Adrenal gland (tissue), 12 donors: ENCODE data around the gene ZCCHC17. TPM values are rescaled to one million over a fixed set of nuclear protein-coding genes. Genes with fewer than 3 reads are reported as not detected.

Experiments
- DNase-seq, 7 donors: peaks; one replicate each; pipeline ENCODE4 v3.0.0-alpha.2; 2019 to 2020
- H3K27ac ChIP-seq, 5 donors: fragments of 200-600 bp; sonication (generic) in 4 of 5; 1 replicate in 3 of 5; 2 replicates in 2 of 5; pipeline versions ENCODE4 v1.5.1 to v1.8.0; 2016 to 2020; ENCODE audit warnings: mild to moderate bottlenecking in 1 of 5
- H3K27me3 ChIP-seq: fragments of 200-600 bp; 2 replicates; pipeline ENCODE4 v1.8.0; 2021
- H3K36me3 ChIP-seq, 2 donors: fragments of 200-600 bp; replicated peaks in 1 of 2; 1 replicate in 1 of 2; 2 replicates in 1 of 2; pipeline versions ENCODE4 v1.5.1 to v1.8.0; 2018 to 2022
- H3K4me1 ChIP-seq, 2 donors: fragments of 200-600 bp; replicated peaks in 1 of 2; 1 replicate in 1 of 2; 2 replicates in 1 of 2; pipeline versions ENCODE4 v1.5.1 to v1.8.0; 2018 to 2021
- H3K4me3 ChIP-seq, 4 donors: fragments of 200-600 bp; sonication (generic) in 3 of 4; one replicate each; pipeline ENCODE4 v1.5.1; 2016 to 2018
- H3K9me3 ChIP-seq, 3 donors: fragments of 200-600 bp; sonication (generic) in 1 of 3; replicated peaks in 1 of 3; 1 replicate in 2 of 3; 2 replicates in 1 of 3; pipeline versions ENCODE4 v1.5.1 to v1.8.0; 2016 to 2021
- CTCF ChIP-seq, 6 experiments: fragments of 450-650 bp in 4 of 6; fragments of 200-600 bp in 2 of 6; sonication (generic) in 1 of 6; IDR thresholded peaks; 1 replicate in 5 of 6; 2 replicates in 1 of 6; pipeline versions ENCODE4 v1.5.1 to v1.8.0; 2016 to 2021; ENCODE audit warnings: antibody characterized with exemption in 6 of 6, mild to moderate bottlenecking in 2 of 6, moderate library complexity in 1 of 6
- POLR2A ChIP-seq, 2 donors: fragments of 450-650 bp; IDR thresholded peaks; one replicate each; pipeline ENCODE4 v1.6.1; 2017; ENCODE audit warnings: antibody characterized with exemption in 2 of 2, mild to moderate bottlenecking in 2 of 2, moderate library complexity in 1 of 2
- WGBS, 4 donors: extraction: QIAGEN DNeasy Blood & Tissue Kit in 2 of 4; methylation state at CpG; one replicate each; pipeline versions ENCODE4 v1.1.5 to v1.1.7; 2013 to 2017; 5-methylcytosine and 5-hydroxymethylcytosine counted together
- intact Hi-C, 2 donors: fragments of 100-400 bp; cut with DNase I; formaldehyde crosslinking; loops; one replicate each; pipeline versions ENCODE4 v1.14.1 to v1.15.0; 2022 to 2023
- polyA plus RNA-seq, 3 donors: library from polyadenylated mRNA; stranded (reverse); fragments of 200-250 nt in 2 of 3; fragments of 350-450 nt in 1 of 3; fragmentation: Illumina TruSeq in 1 of 3; extraction: RNeasy Lipid Tissue Mini Kit (QIAGEN cat#74804) in 1 of 3; gene quantifications; one replicate each; pipeline ENCODE4 v1.2.3, GENCODE V29; 2013 to 2014
- total RNA-seq, 9 donors: library from RNA; depleted of rRNA in 4 of 9; stranded (reverse); fragments of >200 nt in 4 of 9; fragments of 120-200 nt in 1 of 9; fragmentation: NEBNext Ultra II Directional in 1 of 9; extraction: Animal tissue kit (Norgen Biotek cat#: 25700) in 1 of 9; gene quantifications; one replicate each; pipeline versions ENCODE4 v1.1.0 to v1.2.4, GENCODE V29; 2013 to 2023
- donor health status: healthy with polysubstance abuse.
- donor health status: Bipolar disorder and iron deficiency.
- donor health status: DM: yes; HTN: yes; CAD: no.
- donor health status: DM: no; HTN: no; CAD: no.
- donor health status: DM: no; HTN: no; CAD: no.
- donor health status: DM: yes; HTN: yes; CAD: no.

Gene ZCCHC17
- total and polyA plus RNA-seq, 12 donors = 20.9 to 62.1 (median 29.5) TPM

- H3K9me3 ChIP-seq = no peaks in the 10 kb centered on the region
- DNase-seq = peak; percentile 67 to 88 (median 85)
- TF ChIP-seq POLR2A (IDR thresholded peaks at IDR 0.05) = peak in 1 of 2 donors; percentile 59
- no peak for TF ChIP-seq CTCF (IDR thresholded peaks at IDR 0.05)
- H3K36me3 ChIP-seq = no peaks in the 10 kb centered on the region
- H3K27me3 ChIP-seq = no peaks in the 10 kb centered on the region
- H3K4me1 ChIP-seq = peaks cover 53 to 65% of the 10 kb centered on the region in 2 donors
- intact Hi-C loops = no loop called here
- 31 to 52% (median 39%) methylated on average over 3 of the region's 3 CpGs for WGBS, 4 donors
- no peak overlapping the region for H3K4me3 ChIP-seq
- H3K27ac ChIP-seq = peak overlapping the region in 4 of 5 donors; percentile 23 to 82 (median 52)
These were observed 71.8 kb downstream of the ZCCHC17 start for GRCh38 chr1:31368611-31369107.

GRCh38 chr1:31370021-31370420 lies 73.2 kb downstream of the ZCCHC17 start:
- peaks cover 63 to 73% of the 10 kb centered on the region in 2 donors for H3K4me1 ChIP-seq
- intact Hi-C loops = no loop called here
- WGBS, 4 donors = 33 to 69% (median 52%) methylated on average over 2 of the region's 2 CpGs

GRCh38 chr1:31370565-31370964 lies 73.7 kb downstream of the ZCCHC17 start:
- intact Hi-C loops = no loop called here
- no peaks in the 10 kb centered on the region for H3K27me3 ChIP-seq
- H3K4me1 ChIP-seq = peaks cover 63 to 72% of the 10 kb centered on the region in 2 donors
- TF ChIP-seq POLR2A (IDR thresholded peaks at IDR 0.05) (no peak), CTCF (IDR thresholded peaks at IDR 0.05) (no peak)
- no peak overlapping the region for H3K4me3 ChIP-seq
- H3K36me3 ChIP-seq = no peaks in the 10 kb centered on the region
- WGBS, 4 donors = 94 to 97% (median 95%) methylated on average over 4 of the region's 4 CpGs
- DNase-seq = peak in 1 of 7 donors; percentile 38
- peak overlapping the region in 1 of 5 donors; percentile 34 for H3K27ac ChIP-seq
- no peaks in the 10 kb centered on the region for H3K9me3 ChIP-seq

More at GRCh38 chr1:31370021-31370420, 73.2 kb downstream of the ZCCHC17 start:
- H3K27ac ChIP-seq = peak overlapping the region in 2 of 5 donors; percentile 34 to 82
- no peak for DNase-seq
- H3K9me3 ChIP-seq = no peaks in the 10 kb centered on the region
- H3K36me3 ChIP-seq = no peaks in the 10 kb centered on the region
- TF ChIP-seq POLR2A (IDR thresholded peaks at IDR 0.05) (no peak), CTCF (IDR thresholded peaks at IDR 0.05) (no peak)
- no peaks in the 10 kb centered on the region for H3K27me3 ChIP-seq
- no peak overlapping the region for H3K4me3 ChIP-seq

GRCh38 chr1:31371121-31371959 lies 74.5 kb downstream of the ZCCHC17 start:
- Histone ChIP-seq H3K36me3 (no peaks in the 10 kb centered on the region), H3K4me3 (no peak overlapping the region), H3K27me3 (no peaks in the 10 kb centered on the region), H3K27ac (peak overlapping the region in 3 of 5 donors; percentile 82 to 93 (median 91)), H3K9me3 (no peaks in the 10 kb centered on the region), H3K4me1 (peaks cover 59 to 71% of the 10 kb centered on the region in 2 donors)
- 52 to 64% (median 59%) methylated on average over 10 of the region's 10 CpGs for WGBS, 4 donors
- DNase-seq = peak in 3 of 7 donors; percentile 34 to 57 (median 35)
- intact Hi-C loops = no loop called here
- TF ChIP-seq POLR2A (IDR thresholded peaks at IDR 0.05) = no peak
- no peak for TF ChIP-seq CTCF (IDR thresholded peaks at IDR 0.05)
